SK-N-SH (cell line): ENCODE data around the gene ANKAR.

Experiments used
- EP300 ChIP-seq, 2 experiments: IDR thresholded peaks; 2 replicates each; pipeline versions ENCODE4 v1.4.0 to v1.6.1; 2012; ENCODE audit warnings: borderline replicate concordance in 1 of 2, low read depth in 1 of 2, low read length in 1 of 2
- FOXM1 ChIP-seq: IDR thresholded peaks from 2 replicates; pipeline ENCODE4 v1.4.0; 2012; ENCODE audit warnings: low read depth, mild to moderate bottlenecking
- NRF1 ChIP-seq: IDR thresholded peaks from 2 replicates; pipeline ENCODE4 v1.6.1; 2012; ENCODE audit warnings: low read depth, mild to moderate bottlenecking, low read length
- POLR2AphosphoS5 ChIP-seq: IDR thresholded peaks from 2 replicates; pipeline ENCODE4 v1.6.1; 2012; ENCODE audit warnings: low read depth, low read length
- RAD21 ChIP-seq: IDR thresholded peaks from 2 replicates; pipeline ENCODE4 v1.6.1; 2012; ENCODE audit warnings: mild to moderate bottlenecking, low read length
- RCOR1 ChIP-seq: fragments of 150-350 bp; IDR thresholded peaks from 2 replicates; pipeline ENCODE4 v1.6.1; 2017; ENCODE audit warnings: antibody characterized with exemption, low read length
- REST ChIP-seq: IDR thresholded peaks from 2 replicates; pipeline ENCODE4 v1.6.1; 2012; ENCODE audit warnings: mild to moderate bottlenecking, low read depth, low read length, moderate library complexity
- YY1 ChIP-seq: IDR thresholded peaks from 2 replicates; pipeline ENCODE4 v1.4.0; 2012; ENCODE audit warnings: low read depth, mild to moderate bottlenecking
- ZBTB33 ChIP-seq: IDR thresholded peaks from 2 replicates; pipeline ENCODE4 v1.4.0; 2012; ENCODE audit warnings: low read depth, borderline replicate concordance
- TF ChIP-seq, protein P1 (sequence below): fragments of 200-600 bp; sonication (generic); IDR thresholded peaks from 2 replicates; pipeline ENCODE4 v1.6.1; 2017; ENCODE audit warnings: antibody characterized with exemption, mild to moderate bottlenecking, moderate library complexity
- TF ChIP-seq, protein P2 (sequence below): IDR thresholded peaks from 2 replicates; pipeline ENCODE4 v1.4.0; 2012; ENCODE audit warnings: low read depth

- no peak for TF ChIP-seq YY1
- no peak for TF ChIP-seq EP300 (IDR thresholded peaks at IDR 0.05; ENCODE audit: borderline replicate concordance in 1 of 2, low read depth in 1 of 2, low read length in 1 of 2)
- TF ChIP-seq, protein P1, sequence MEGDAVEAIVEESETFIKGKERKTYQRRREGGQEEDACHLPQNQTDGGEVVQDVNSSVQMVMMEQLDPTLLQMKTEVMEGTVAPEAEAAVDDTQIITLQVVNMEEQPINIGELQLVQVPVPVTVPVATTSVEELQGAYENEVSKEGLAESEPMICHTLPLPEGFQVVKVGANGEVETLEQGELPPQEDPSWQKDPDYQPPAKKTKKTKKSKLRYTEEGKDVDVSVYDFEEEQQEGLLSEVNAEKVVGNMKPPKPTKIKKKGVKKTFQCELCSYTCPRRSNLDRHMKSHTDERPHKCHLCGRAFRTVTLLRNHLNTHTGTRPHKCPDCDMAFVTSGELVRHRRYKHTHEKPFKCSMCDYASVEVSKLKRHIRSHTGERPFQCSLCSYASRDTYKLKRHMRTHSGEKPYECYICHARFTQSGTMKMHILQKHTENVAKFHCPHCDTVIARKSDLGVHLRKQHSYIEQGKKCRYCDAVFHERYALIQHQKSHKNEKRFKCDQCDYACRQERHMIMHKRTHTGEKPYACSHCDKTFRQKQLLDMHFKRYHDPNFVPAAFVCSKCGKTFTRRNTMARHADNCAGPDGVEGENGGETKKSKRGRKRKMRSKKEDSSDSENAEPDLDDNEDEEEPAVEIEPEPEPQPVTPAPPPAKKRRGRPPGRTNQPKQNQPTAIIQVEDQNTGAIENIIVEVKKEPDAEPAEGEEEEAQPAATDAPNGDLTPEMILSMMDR, result no peak
- no peak for TF ChIP-seq REST
- TF ChIP-seq RAD21, result no peak
- TF ChIP-seq RCOR1, result no peak
- TF ChIP-seq FOXM1, result no peak
- no peak for TF ChIP-seq POLR2AphosphoS5
- TF ChIP-seq, protein P2, sequence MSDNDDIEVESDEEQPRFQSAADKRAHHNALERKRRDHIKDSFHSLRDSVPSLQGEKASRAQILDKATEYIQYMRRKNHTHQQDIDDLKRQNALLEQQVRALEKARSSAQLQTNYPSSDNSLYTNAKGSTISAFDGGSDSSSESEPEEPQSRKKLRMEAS, result no peak
- TF ChIP-seq ZBTB33, result no peak
- TF ChIP-seq NRF1, result no peak
These were observed 32.9 kb upstream of the ANKAR start for GRCh38 chr2:189641590-189641989.
